NCI-H1436 (cell line): Measurements from ENCODE around the gene PSD.

ENCODE experiments used
- DNase-seq: peaks from one replicate; lab custom pipeline; 2025; lab: John Stamatoyannopoulos, UW

PSD gene

GRCh38 chr10:102402512-102402896, 16.1 kb downstream of the PSD start:
- DNase-seq: no peak

- no peak for DNase-seq
These were observed 16.7 kb downstream of the PSD start for GRCh38 chr10:102401735-102402511.

GRCh38 chr10:102401342-102401654, 17.3 kb downstream of the PSD start:
- DNase-seq: no peak

GRCh38 chr10:102400598-102401341, 17.8 kb downstream of the PSD start:
- DNase-seq: no peak

- DNase-seq: no peak
These were observed 18.5 kb downstream of the PSD start for GRCh38 chr10:102400076-102400475.

GRCh38 chr10:102399217-102400021, 19.2 kb downstream of the PSD start:
- DNase-seq: peak; percentile 65

GRCh38 chr10:102398172-102399020, 20.2 kb downstream of the PSD start:
- DNase-seq: no peak

GRCh38 chr10:102397222-102398171, 21.1 kb downstream of the PSD start:
- DNase-seq: no peak

- no peak for DNase-seq
These were observed 21.8 kb downstream of the PSD start for GRCh38 chr10:102396730-102397151.

- no peak for DNase-seq
These were observed 22.3 kb downstream of the PSD start for GRCh38 chr10:102396317-102396650.

- peak; percentile 58 for DNase-seq
These were observed 22.9 kb downstream of the PSD start, which contains the start of gene NFKB2 for GRCh38 chr10:102395400-102396316. Gene NFKB2 (plus strand): TSS chr10:102395705. CDS start chr10:102395960, 255 bp downstream.

- DNase-seq: no peak
These were observed 23.7 kb downstream of the PSD start for GRCh38 chr10:102394801-102395399.

- peak; percentile 74 for DNase-seq
These were observed 24.3 kb downstream of the PSD start for GRCh38 chr10:102394079-102394800.

- DNase-seq: no peak
These were observed 25.0 kb downstream of the PSD start for GRCh38 chr10:102393411-102394078.

GRCh38 chr10:102392306-102392705, 26.3 kb downstream of the PSD start:
- no peak for DNase-seq

GRCh38 chr10:102389894-102390293, 28.7 kb downstream of the PSD start:
- no peak for DNase-seq

- no peak for DNase-seq
These were observed 33.8 kb downstream of the PSD start for GRCh38 chr10:102384606-102385429.
